GM21447 (cell line): ENCODE results near the gene NCOA1.
"Not testable (repeated sequence)": the region's sequence is repeated elsewhere in the genome, so short reads cannot be mapped to it uniquely, and the experiment has no call there.

ENCODE experiments used
- ATAC-seq: cut with Tn5 transposase; IDR thresholded peaks from one replicate; pipeline ENCODE4 v1.9.1; 2021; ENCODE audit not compliant: unreplicated experiment

NCOA1 gene

GRCh38 chr2:24505534-24506275 lies 14.7 kb downstream of the NCOA1 start:
- ATAC-seq: no peak

GRCh38 chr2:24507549-24507948 lies 16.5 kb downstream of the NCOA1 start:
- ATAC-seq: no peak

GRCh38 chr2:24508878-24509277 lies 17.8 kb downstream of the NCOA1 start:
- no peak for ATAC-seq

GRCh38 chr2:24509425-24509824 lies 18.4 kb downstream of the NCOA1 start:
- peak; percentile 82 for ATAC-seq

- ATAC-seq: peak; percentile 52
Observed at GRCh38 chr2:24509840-24510239, 18.8 kb downstream of the NCOA1 start.

- no peak for ATAC-seq
Observed at GRCh38 chr2:24510771-24511170, 19.7 kb downstream of the NCOA1 start.

GRCh38 chr2:24511198-24511597 lies 20.1 kb downstream of the NCOA1 start:
- ATAC-seq: no peak

GRCh38 chr2:24511894-24512293 lies 20.8 kb downstream of the NCOA1 start:
- ATAC-seq: no peak

GRCh38 chr2:24512404-24512803 lies 21.4 kb downstream of the NCOA1 start:
- ATAC-seq: no peak

- ATAC-seq: no peak
Observed at GRCh38 chr2:24512831-24513230, 21.8 kb downstream of the NCOA1 start.

- no peak for ATAC-seq
Observed at GRCh38 chr2:24513281-24514071, 22.4 kb downstream of the NCOA1 start.

- no peak for ATAC-seq
Observed at GRCh38 chr2:24514820-24515219, 23.8 kb downstream of the NCOA1 start.

- no peak for ATAC-seq
Observed at GRCh38 chr2:24515335-24515734, 24.3 kb downstream of the NCOA1 start.

GRCh38 chr2:24515831-24516230 lies 24.8 kb downstream of the NCOA1 start:
- no peak for ATAC-seq

- ATAC-seq: no peak
Observed at GRCh38 chr2:24517247-24517646, 26.2 kb downstream of the NCOA1 start.

GRCh38 chr2:24520175-24520574 lies 29.1 kb downstream of the NCOA1 start:
- ATAC-seq: no peak

GRCh38 chr2:24521162-24521857 lies 30.3 kb downstream of the NCOA1 start:
- ATAC-seq: no peak

GRCh38 chr2:24521975-24522639 lies 31.1 kb downstream of the NCOA1 start:
- no peak for ATAC-seq

GRCh38 chr2:24527536-24527935 lies 36.5 kb downstream of the NCOA1 start:
- no peak for ATAC-seq

- no peak for ATAC-seq
Observed at GRCh38 chr2:24530796-24531195, 39.7 kb downstream of the NCOA1 start.

- not testable (repeated sequence) for ATAC-seq
Observed at GRCh38 chr2:24531610-24532009, 40.6 kb downstream of the NCOA1 start.
